Hematopoietic multipotent progenitor cell treated with erythropoietin and hydrocortisone succinate and interleukin-3 and kit ligand, for 8 days (in vitro differentiated cells): ENCODE measurements around the gene KCNA2.
A peak's percentile ranks its signal among the peaks of the same experiment; 100 is the strongest.

Experiments
- DNase-seq: peaks from one replicate; pipeline ENCODE4 v3.0.0-alpha.2; 2015

KCNA2 gene

DNA sequence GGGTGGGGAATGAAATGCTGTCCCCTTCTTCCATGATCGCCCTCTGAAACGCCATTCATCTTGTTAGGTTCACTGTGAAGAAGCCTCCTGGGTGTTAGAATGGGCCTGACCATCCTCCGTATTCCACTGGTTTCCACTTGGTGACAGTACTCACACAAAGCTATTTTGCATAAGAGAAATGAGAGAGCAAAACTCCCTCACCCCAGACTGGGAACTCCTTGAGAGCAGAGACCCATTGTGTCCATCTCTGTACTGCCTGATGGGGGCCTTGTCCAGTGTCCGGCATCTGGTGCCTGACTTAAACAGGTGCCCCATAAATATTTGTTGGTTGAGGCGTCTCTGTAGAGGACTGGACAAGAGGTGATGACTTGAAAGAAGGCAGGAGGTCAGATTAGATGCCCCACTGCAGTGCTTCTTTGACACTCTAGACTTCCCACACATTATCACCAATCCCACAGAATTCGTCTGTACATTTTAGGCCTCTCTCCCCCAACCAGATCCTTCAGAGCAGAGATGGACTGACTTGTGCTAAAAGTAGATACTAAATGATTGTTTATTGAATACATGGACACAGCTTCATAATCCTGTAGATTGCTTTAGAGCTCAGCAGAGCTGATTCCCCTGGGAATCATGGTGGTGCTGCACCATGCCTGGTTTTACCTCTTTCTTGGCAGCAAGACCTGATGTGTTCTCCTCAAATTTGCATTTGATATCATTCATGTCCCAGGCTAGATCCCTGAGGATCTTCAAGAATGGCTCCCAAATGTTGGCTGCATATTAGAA lies 22.4 kb upstream of the KCNA2 start:
- no peak for DNase-seq

DNA sequence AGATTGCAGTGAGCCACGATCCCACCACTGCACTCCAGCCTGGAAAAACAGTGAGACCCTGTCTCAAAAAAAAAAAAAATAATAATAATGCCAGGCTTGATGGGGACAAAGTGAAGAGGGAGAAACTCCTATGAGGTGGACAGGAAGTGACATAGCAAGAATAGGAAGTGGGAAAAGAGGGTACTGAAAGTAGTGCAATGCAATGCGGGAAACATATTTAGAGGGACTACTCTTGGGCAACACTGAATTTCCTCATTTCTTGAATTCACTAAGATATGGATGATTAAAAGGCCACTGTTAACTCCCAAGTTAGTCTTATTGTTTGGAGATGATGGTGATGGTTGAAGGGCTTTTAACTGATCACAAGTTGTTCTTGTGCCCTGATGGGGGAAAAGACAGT lies 21.6 kb upstream of the KCNA2 start:
- no peak for DNase-seq

DNA sequence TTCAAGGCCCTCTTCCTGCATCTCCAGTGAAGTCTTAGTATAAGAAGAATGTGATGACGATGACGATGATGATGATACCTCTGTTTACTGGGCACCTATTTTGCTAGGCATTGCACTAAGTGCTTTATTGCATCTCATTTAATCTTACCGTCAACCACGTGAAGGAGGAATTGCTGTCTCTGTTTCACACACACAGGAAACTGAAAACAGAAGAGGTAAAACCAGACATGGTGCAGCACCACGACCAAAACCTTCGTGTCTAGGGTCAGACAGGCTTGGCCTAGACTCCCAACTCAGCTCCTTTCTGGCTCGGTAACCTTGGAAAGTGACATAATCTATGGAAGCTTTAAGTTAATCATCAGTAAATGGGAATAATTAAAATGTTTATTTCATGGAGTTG lies 20.7 kb upstream of the KCNA2 start:
- no peak for DNase-seq

DNA sequence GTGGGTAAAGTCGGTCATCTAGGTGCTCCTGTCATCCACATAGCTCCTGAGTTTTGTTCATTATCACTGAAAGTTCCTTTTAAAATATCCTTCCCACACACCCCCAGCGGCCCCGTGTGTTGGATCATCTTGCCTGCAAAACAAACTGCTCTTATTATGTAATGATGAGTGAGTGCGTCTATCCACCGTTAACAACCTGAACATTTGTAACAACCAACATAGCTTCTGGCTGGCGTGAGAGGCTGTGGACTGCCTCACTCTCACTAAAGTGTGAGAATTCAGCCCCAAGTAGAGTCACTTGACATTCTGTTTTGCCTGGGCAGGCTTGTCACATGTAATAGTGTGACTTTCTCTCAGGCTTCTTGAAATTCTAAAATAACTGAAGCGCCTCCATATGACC lies 14.5 kb upstream of the KCNA2 start:
- no peak for DNase-seq

DNA sequence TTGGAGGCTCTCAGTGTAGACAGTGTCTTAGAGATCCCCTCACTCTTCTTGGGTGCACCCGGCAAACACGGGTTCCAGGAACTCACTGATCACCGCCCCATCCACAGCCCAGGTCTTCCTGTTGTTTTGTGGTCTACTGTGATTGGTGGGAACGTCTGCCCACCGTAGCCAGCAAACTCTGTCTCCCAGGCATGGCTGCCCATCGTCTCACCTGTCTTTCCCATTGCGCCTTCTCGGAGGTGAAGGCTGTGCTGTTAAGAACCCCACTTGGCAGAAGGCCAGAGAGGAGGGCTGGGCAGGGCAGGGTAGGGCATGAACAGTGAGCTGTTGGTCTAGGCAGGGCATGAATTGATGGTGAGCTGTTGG lies 14.1 kb upstream of the KCNA2 start:
- DNase-seq = no peak

DNA sequence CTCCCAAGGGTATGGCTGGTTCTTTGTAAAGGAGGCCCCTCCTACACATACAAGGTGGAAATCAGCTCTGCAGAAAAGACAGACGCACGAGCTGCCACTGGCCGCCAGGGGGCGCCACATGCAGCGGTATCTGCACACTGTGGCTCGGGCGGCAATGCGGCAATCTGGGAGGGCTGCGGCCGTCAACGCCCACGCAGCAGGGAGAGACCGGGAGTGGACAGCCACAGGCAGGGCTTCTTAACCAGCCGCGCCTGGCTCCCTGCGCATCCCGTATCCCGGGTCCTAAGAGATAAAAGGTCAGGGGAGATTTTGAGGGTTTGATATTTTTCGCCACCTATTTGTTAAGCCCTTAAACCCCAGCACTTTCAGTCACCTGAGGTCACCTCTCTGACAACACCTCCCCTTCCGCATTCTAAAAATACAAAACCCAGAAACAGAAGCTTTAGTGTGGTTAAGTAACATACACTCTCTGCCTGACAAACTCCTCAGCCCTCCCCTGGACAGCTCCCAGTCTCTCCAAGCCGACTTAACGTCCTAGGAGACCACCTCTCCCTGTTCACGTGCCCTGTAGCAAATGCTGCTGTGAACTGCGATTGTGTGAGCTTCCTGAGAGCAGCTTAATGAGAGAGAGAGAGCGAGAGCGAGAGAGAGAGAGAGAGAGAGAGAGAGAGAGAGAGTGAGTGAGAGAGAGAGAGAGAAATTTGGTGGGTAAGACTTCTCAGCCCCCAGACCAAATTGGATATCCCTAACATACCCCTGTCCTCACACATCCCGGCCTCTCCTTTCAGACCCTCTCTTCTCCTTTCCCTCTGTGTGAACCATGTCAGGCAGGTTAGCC lies 13.5 kb upstream of the KCNA2 start:
- peak; percentile 81 for DNase-seq

DNA sequence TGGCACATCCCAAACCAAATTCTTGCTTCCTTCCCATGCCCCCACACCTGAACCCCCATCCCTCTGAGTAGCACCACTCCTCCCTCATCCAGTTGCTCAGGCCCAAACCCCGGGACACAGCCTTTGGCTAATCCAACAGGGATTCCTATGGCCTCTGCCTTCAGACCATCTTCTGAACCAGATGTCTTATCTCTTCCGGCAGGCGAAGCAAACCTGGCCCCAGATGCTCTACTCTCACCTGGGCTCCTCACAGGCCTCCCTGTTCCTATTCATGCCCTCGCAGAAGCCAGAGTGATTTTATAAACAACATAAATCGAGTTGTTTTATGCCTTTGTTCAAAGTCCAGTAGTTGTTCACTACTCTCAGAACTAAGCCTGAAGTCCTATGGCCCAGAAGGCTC lies 12.5 kb upstream of the KCNA2 start:
- DNase-seq = no peak

DNA sequence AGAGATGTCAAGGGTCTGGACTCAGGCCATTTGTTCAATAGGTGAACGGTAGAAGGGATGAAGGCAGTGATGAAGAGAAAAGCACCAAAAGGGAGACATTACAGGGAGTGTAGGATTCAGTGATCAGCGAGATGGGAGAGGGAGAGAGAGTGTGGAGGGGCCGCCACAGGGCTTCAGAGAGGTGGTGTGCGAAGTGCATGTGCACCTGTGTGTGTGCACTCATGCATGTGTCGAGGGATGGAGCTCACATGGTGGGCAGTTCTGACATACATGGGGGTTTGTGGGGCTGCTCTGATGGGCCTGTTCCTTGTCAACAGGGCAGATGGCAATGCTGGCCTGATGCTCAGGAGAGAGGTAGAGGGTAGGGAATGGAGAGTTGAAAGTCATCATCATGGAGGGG lies 11.4 kb upstream of the KCNA2 start:
- DNase-seq = no peak

DNA sequence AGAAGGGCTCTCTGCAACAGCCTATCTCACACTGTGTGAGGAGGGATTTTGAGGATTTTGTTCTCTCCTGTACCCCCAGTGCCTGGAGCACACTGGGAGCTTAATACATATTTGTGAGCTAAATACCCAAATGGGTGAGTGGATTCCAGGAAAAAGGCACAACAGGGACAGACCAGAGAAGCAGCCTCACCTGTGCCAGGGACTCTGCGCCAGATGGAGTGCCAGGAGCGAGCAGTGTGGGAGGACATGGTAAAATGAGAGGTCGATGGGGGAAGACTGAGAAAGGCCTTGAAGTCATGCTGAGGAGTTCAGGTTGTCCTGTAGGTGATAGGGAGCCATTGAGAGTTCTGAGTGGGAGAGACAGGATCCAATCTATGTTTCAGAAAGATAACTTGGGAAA lies 11.0 kb upstream of the KCNA2 start:
- no peak for DNase-seq

DNA sequence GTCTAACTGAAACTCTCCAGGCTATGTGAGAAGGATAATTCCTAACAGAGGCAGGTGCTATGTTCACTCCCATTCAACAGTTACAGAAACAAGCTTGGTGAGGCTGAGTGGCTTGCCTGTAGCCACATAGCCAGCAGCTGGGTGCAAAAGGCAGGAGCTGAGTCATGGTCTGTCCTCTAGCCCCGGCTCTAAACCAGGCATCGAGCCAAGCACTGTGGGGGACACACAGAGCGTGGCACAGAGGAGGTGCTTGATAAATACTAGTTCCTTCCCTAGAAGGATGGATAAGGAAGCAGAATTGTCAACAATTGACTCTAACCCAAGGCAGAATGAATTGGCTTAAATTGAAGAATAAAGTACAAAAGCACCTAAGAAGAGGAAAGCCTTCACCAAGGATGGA lies 10.4 kb upstream of the KCNA2 start:
- peak; percentile 94 for DNase-seq

DNA sequence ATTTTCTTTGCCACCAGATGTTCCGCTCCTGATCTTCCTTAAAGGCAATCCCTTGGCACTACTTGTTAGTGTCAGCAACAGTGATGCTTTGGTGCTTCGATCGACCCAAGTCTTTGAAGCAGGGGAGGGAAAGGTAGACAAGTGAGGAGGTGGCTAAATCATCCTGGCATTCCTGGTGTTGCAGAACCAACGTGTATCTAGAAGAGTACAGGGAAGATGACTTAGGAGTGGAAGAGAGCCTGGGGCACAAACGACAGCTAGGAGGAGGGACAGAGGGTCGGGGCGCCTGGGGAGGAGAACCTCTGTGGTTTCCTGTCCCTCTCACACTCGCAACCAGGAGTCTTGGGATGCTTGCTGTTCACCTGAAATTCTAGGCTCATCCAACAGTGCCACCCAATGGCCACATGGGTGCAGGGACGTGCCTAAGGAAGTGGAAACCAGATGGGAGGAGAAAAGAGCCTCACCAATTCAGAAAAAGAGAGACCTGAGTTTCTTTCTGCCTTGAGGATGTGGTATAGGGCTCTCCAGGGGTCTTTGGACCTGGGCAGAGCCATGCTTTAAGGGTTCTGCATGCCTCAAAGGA lies 9.5 kb upstream of the KCNA2 start:
- DNase-seq = peak; percentile 83

DNA sequence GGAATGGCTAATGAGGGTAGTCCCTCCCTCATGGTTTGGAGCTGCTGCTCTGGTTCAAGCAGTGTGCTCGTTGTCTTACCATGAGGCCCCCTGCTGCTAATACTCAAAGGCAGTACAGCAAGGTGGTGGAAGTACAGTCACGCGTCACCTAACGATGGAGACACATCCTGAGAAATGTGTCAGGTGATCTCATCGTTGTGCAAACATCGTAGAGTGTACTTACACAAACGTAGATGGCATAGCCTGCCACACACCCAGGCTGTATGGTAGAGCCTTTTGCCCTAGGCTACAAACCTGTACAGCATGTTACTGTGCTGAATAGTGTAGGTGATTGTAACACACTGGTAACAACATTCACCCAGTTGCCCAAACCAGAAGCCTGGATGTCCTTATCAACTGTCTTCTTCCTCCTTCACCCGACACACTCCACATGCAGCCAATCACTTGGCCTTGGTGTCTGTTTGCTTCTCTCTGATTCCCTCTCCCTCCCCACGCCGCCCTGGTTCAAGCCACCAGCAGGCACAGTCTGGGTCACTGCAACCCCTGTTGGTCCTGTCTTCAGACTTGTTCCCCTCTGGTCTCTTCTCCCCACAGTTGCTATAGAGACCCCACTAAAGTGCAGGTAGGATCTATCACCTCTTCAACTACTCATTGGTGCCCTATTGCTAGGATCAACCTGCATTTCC lies 6.0 kb upstream of the KCNA2 start:
- no peak for DNase-seq

DNA sequence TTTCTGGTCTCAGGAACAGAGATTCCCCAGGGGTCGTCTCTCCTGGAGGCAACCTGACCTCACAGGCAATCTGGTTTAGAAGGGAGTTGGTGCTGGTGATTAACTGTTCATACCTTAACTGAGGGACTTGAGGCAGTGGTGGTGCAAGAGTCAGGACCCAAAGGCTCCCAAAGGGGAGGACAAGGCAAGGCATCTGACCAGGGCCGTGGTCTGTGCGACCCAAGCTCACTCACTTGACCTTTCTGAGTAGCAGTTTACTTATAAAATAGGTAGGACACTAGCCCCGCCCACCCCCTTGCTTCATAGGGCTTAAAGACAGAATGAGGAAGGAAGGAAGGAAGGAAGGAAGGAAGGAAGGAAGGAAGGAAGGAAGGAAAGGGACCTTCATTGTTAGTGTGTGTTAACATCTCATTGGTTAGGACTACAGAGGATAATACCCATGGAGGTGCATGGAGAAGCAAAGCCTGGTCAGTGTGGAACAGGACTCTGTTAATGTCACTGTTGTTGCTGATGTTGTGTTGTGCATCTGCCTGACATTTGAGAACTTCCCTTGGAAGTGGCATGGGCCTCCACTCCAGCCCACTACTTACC lies 4.6 kb upstream of the KCNA2 start:
- no peak for DNase-seq

DNA sequence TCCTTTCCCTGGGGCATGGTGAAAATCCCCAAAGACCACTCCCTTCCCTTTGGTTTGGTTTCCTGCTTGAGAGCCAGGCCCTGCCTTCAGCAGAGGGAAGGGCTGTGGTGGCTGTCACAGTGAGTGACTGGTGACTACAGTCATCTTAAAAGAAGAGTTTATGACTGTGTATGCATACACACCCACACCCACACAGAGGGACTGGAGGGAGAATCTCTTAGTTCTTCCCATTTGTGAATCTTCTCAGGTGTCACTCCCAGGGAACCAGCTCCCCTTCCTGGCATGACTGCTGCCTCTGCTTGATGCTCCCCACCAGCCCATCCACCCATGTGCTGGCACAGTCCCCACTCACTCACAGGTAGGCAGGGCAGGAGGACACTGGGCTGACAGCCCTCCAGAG lies 3.9 kb upstream of the KCNA2 start:
- DNase-seq = no peak

DNA sequence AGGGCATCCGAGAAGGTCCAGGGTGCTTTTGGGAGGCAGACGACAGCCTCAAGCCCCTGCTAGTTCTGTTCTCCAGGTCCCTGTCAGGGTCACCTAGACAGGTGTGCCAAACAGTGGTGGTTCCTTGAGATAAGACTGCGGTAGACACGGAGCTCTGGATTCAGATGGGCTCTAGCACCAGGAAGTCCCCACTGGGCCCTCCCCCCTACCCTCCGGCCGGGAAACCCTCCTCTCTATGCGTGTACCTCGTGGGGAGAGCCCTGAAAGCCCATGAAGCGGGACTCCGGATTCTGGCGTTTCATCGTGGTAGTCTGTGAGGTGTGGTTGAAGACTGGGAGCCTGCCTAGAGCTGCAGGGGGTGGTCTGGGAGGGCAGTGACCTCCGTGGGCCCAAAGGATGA lies 2.1 kb upstream of the KCNA2 start:
- no peak for DNase-seq

DNA sequence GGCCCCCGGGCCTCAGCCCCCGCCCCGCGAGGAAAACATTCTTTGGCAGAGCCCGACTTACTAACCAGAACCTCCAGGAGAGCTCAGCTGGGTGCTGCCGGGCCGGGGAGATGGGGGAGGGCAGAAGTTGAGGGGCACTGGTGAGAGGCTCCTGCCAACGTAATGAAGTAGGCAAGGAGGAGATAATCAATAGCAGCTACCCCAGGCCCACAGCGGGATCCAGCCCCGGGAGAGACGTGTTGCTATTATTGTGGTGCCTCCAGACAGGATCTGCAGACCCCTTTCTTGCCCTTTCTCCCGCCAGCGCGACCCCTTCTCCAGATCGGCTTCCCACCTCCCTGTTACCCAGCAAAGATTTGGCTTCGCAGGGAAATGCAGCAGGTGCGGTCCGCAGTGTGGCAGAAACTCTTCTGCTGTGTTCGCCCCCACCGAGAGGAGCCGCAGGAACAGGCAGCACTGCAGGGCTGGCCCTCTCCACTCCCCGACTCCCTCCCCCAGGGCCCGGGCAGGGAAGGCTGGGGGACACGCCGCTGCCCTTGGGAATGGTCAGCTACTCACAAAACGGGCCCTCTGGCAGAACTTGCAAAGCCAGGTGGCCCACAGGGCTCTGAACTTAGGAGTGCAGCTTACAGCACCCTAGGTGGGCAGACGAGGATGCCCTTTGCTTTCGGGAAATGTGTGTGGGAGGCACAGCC lies 1.5 kb upstream of the KCNA2 start:
- no peak for DNase-seq

DNA sequence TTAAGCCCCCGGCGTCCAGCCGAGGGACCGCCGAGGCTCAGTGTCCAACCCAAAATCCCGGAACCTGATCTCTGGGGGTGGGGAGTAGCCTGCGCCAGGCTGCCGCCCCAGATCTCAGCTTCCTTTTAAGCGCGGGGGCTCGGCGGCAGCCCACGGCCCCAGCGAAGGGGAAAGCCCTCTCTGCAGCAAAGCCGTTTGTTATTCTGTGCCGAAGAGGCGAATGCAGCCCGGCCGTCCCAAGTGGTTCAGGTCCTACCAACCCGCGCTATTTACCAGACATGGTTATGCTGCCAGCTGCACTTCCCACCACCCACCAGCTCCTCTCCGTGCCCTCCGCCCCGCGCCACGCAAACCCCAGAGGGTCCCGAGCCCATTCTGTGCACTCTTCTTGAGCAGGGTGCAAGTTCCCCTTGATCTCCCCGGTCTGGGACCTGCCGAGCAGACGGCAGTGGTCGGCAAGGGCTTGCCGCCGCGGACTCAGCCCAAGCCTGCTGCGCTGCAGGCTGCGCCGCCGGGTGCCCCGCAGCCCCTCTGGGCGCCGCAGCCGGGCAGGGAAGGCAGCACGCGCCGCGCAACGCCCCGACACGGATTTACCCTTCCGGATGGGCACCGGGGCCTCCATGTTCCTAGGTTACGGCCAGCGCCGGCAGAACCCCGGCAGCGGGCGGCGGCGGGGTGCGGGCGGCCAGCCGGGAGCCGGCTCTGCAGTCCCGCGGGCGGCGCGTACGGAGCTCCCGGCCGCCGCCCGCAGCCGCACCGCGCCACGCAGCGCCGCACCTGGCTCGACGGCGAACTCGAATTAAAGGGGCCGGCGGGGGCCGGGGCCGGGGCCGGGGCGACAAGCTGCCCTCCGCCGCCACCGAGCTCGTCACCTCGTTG lies 738 bp upstream of the KCNA2 start:
- no peak for DNase-seq

DNA sequence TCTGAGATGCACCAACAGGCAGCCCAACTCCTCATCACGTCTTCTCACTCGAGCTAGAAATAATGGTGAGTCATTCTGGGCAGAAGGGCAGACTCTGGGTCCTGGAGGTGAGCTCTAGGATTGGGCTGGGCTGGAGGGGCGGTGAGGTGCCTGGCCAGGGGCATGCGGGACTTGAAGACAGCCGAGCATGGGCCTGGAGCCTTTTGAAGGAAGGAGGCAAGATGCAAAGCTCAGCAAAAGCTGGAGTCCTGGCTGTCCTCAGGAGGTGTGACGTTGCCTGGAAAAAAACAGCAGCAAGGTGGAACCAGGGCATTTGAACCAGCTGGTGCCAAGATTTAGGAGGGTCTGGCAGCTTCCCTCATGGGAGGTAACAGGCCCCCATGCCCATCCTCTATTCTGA lies 712 bp downstream of the KCNA2 start:
- no peak for DNase-seq

DNA sequence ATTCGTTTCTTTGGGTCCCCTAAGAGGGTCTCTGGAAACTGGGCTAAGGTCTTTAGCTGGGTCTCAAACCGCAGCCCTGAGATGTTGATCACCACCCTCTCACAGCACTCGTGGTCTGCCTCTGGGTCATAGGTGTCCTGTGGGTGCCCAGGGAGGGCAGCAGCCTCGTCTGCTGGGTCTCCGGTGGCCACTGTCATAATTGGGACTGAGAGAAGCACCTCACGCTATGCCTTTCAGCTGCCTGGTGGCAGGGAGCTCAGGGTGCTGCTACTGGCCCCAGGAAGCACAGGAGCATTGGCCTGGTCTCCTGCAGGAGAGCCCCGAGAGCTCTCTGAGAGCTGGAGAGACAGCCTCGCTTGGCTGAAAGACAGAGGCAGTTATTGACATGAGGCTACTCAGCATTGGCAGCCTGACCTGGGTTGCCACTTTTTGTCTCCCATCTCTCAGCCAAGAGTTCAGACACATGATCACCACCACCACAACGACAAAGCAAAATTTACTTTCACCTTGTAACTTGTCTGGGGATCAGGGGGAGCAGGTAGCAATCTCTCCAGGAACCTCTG lies 1.5 kb downstream of the KCNA2 start:
- no peak for DNase-seq

DNA sequence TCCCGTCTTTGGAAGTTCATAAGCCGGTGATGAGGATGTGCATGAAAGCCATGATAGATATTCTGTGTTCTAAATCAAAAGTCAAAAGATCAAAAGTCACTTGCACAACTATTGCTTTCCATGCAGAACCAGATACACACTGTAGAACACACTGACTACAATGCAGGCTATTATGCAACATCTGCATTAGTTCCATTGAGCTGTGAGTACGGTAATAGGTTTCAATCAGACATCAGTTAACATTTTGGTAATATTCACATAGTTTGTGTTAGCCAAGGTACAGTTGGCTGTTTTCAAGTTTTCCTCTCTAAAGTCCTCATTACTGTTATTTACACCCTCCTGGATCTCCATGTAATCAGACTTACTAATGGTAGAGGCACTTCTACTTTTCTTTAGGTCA lies 3.1 kb downstream of the KCNA2 start:
- no peak for DNase-seq

DNA sequence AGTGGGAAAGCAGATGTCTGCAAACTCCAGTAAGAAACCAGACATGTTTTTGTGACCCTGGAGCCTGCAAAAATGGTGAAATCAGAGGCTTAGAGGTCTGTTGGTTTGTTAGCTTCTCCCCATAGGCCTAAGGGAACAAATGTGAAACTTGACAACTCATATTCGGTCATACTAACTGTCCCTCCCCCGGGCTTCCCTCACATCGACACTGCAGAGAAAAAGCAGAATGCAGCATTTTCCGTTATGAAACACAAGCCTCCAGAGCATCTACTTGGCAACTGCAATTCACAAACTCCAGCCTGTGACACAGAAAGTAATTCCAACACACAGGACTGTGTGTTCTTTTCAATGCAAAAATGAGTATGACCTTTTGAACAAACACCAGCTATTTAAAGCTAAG lies 3.7 kb downstream of the KCNA2 start:
- no peak for DNase-seq
